Left renal pelvis (tissue), 4 donors: Measurements from ENCODE around the gene ULBP1. TPM values are rescaled to one million over a fixed set of nuclear protein-coding genes. Genes with fewer than 3 reads are reported as not detected.
"Not testable (repeated sequence)": the region's sequence is repeated elsewhere in the genome, so short reads cannot be mapped to it uniquely, and the experiment has no call there.

Experiments
- DNase-seq, 4 donors: peaks; one replicate each; pipeline ENCODE4 v3.0.0-alpha.2; 2013; ENCODE audit warnings: low read depth in 4 of 4, low spot score in 3 of 4
- polyA plus RNA-seq, 4 donors: library from polyadenylated mRNA; unstranded; fragments of 120-200 nt; gene quantifications; one replicate each; pipeline ENCODE4 v1.2.1, GENCODE V29; 2013; ENCODE audit not compliant: insufficient read length in 4 of 4

Gene ULBP1
- polyA plus RNA-seq, 4 donors = 0.76 to 2.0 (median 1.2) TPM

DNA sequence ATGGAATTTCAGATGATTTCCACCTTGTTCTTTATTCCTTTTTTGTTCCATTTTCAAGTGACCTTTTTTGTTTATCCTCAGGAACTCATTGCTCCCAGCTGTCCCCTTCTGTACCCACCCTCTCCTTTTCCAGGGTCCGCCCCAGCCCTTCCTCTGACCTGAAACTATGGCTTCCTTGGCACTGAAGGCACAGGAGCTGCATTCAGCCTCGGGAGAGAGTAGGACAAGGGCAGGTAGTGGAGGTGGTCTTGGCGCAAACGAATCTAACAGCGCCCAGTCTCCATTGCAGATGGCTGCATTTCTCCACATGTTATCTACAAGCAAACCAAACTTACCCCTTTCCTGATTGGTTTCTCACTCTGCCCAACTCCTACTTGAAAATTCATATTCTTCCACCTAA is 30.7 kb upstream of the ULBP1 start:
- no peak for DNase-seq

DNA sequence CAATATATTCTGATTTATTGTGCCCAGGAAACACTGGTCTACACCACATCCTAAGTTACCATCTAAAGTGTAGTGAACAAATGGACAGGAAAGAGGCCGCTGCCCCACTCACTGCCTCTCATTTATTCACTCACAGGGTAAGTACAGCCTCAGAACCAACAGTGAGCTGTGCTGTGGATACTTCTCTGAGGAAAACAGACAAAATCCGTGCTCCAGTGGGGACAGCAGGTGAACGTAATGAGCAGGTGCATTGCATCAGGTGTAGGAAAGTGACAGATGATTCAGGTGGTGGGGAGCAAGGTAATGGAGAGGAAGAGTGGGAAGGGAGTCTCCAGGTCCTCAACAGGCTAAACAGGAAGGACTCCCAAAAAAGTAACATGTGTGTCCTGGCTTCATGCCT is 30.3 kb upstream of the ULBP1 start:
- DNase-seq = no peak

DNA sequence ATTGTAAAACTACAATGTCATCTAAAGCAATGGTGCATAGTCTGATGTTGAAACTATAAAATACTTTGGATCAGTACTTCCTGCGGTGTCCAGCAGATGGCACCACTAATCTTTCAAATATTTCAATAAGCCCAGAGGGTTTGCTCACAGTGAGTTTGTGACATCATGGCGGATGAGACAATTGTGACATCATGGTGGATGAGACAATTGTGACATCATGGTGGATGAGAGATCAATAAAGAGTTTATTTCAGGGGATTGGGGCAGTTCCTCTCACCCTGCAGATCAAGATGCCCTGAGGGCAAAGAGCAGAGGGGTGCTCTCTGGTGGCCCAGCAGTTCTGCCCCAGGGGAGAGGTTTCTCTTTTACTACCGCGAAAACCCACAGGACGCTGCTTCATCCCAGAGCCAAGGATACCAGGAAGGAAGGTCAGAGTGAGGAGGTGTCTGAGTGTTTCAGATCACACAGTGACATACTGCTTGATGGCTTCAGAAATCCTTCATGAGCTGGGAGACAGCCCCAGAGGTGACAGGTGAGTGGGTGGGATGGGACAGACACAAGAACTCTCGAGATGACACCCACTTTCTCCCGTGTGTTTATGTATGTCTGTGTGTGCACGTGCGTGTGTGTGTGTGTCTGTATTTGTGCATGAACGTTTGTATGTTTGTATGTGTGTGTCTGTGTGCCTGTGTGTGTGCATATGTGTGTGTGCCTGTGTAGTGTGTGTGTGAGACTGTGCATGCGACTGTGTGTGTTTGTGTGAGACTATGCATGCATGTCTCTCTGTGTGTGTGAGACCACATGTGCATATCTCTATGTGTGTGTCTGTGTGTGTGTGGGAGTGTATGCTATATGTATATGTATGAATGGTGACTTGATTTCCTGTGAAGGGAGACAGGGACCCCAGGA is 29.2 kb upstream of the ULBP1 start:
- DNase-seq = peak in 1 of 4 donors; percentile 62

DNA sequence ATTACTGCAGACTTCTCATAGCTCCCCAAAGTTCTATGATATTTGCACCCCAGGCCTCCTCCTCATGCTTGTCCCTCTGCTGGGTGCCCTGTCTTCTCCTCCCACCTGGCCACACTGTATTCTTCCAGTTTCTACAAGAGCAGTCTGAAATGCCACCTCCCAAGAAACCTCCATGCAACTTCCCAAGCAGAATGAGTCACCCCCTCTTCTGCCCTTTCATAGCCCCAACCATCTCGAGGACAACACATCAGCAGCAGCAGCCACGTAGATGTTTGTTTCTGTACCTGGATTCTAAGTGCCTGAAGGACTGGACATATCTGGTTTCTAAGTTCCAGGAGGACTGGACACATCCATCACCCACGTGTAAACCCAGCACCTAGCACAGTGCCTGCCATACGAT is 28.5 kb upstream of the ULBP1 start:
- no peak for DNase-seq

DNA sequence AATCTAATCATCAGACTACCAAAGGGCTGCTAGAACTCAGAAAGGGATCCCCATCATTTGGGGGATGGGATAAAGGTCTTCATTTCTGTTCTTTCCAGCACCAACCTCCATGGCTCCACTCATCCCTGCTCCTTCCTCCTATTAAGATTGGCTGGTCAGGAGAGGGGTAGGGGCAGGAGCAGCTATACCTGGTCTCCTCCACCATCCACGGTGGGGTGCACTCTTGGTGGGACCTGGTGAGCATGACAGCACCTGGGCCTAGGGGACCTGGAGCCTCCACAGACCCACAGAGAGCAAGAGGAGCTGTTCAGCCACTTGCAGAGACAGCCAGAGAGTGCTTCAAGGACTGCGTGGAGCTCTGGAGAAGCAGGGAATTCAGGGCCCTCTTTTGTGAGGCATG is 28.1 kb upstream of the ULBP1 start:
- no peak for DNase-seq

DNA sequence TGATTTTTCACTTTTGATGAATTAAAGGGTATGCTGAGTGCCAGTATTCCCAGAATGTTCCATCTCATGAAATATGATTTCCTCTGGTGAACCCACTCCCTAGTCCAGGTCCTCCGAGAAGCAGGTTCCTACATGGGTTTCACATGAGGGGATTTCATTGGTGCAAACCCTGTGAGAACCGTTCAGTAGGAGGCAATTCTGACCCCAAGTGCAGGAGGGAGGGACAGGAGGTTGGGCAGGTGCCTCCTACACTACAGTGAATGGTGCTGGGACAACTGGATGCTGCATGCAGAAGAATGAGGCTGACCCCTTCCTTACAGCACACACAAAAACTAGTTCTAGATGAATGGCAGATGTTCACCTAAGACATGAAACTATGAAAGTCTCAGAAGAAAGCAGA is 27.0 kb upstream of the ULBP1 start:
- DNase-seq = no peak

DNA sequence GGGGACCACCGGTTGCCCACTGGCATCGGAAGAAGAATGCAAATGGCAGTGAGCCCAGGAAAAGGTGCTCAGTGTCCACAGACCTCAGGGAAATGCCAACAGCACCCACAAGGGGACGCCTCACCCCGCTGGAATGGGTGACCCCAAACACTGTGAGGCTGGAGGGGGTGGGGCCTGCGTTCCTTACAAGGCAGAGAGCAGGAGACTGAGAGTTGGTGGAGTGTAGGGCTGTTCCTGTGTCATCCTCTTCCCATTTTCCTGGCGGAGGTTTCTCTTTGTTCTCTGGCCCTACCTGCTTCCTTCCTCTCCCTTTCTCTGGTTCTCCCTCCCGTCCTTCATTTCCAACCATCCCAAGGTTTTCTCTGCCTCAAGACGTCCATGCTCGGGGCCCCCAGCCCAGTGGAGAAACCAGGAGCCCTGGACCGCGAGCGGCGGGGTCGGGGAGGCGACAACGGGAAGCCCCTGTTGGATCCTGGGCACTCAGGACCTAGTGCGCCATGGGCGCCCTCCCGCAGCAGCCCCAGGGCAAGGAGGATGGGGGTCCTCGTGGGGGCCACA is 25.7 kb upstream of the ULBP1 start:
- DNase-seq = not testable (repeated sequence)

DNA sequence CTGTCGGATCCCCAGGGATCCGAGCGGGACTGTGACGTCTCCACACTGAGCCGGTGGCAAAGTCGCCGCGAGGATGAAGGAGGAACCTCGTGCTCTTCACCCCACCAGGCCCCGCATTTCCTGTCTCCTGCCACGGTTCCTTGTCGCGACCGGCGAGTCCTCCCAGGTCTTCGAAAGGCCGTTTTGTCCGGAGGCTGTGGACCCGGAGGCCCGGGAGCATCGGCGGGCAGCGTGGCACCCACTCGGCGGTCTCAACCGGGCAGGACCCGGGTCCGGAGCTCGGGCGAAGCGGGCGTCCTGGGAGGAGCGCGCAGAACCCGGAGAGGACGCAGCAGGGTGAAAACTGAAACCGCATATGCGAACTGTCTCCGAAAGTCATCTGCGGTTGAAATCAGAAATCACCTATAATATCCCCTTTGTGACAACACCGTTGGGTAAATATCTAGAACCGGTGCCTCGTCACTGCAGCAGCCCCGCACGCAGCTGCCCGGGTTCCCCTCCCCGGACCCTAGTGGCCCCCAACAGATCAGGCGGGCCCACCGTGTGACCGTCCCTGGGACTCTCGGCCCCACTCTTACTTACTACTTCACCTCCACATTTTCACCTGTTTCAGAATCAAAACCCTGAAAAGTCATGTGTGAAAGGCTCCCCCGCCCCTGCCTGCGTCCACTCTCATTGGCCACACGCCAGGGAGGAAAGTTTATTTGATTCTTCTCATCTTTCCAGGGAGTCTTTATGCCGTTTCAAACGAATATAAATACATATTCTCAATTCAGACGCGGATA is 25.0 kb upstream of the ULBP1 start:
- DNase-seq = no peak

DNA sequence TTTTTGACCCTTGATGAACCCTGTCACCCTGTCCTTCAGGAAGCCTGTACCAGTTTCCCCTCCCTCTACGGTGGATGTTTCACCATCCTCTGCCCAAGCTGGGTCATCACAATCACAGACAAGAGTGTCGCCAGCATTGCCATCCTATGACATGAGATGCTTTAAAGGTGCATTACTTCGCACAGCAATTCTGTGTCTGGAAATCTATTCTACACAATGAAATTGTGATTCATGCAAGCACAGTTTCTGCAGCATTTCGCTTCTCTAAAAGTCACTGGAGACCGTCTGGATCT is 24.4 kb upstream of the ULBP1 start:
- DNase-seq = no peak

DNA sequence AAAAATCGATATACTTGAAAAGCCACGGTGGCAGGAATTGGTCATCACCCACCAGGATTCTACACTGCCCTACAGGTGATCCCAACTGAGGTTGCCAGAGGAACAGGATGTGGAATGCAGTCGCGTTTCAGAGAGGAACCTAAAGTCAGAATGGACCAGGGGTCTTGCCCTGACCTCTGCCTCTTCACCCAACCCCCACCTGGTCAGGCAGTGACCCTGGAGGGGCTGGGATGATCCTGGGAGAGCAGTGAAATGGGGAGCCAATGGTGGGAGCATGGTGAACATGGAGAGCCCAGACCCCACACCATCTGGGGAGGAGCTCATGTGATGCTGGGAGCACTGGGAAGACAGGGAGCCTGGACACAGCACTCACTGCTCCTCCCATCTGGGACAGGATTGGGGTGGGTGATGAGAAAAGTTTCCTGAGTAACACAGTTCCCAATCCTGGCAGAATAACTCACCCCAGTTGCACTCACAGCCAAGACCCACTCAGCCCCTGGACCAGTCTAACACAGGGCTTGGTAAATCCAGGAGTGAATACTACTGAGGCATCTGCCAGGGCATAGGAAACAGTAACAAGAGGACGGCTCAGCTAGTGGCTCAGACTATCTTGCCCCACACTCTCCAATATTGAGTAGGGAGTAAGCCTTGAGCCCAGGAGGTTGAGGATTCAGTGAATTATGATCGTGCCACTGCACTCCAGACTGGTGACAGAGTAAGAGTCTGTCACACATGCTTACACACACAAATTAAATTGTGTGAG is 23.7 kb upstream of the ULBP1 start:
- no peak for DNase-seq

DNA sequence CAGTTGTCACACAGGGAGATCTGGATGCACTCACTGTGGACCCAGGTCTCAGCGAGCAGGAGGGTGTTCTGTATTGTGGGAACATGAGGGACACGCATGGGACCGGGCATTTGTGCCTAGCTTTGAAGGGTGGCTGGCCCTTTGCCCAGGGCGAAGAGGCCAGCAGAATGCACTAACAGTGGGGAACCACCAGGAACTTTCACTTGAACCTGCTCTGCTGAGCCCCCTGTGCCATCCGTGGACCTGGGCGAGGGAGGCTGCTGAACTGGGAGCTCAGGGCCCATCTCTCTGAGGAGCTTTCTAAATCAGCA is 23.1 kb upstream of the ULBP1 start:
- no peak for DNase-seq

DNA sequence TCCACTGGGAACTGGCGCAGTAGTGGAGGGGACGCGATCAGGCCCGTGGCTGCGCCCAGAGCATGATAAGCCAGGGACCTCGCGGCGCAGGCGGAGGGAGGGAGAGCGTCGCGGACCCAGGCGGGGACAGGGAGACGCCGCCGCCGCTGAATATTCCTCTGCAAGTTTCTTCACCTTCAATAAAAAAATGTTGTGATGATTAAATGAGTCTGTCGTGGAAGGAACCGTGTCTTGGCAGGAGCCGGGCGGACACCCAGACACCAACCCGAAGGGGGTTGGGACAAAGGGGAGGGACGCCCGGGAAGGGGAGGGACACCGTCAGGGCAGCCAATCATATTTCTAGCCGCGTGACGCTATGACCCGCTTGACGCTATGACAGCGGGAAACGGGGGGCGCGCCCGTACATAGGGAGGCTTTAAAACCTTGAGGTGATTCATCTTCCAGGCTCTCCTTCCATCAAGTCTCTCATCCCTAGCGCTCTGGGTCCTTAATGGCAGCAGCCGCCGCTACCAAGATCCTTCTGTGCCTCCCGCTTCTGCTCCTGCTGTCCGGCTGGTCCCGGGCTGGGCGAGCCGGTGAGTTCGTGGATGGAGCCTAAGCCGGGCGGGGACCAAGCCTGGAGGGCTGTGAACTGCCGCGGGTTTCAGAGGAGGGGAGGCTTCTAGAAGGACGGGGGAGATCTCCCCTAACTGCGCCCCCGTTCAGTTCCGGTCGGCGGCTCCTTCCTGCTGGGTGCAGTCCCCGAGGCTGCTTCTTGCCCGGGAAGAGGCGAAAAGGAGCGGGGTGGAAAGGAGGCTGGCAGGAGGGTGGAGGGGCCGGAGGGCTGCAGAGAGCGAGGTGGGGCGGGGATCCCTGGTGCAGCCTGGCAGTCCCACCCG is 21.9 kb upstream of the ULBP1 start, which contains the start of gene ULBP2:
TSS of gene ULBP2 (plus strand) at position 432 of the 878 bp plus-strand sequence. CDS start at position 491, 59 bp downstream.
- DNase-seq = peak in 2 of 4 donors; percentile 59 to 67

DNA sequence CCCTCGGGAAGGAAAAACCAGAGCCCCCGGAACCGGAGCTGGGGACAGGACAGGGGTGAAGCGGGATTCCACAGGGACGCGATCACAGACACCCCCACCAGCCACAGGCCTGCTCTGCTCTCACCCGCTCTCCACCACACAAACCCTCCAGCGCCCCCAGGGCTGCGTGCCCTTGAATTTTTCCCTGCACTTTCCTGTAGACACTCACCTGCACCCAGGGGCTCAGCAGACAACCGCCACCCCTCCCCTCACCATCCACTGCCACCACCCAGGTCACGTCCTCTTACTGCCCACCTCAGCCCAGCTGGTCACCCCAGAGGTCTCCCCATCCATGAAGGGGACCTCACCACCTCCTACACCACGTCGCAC is 21.3 kb upstream of the ULBP1 start:
- no peak for DNase-seq

DNA sequence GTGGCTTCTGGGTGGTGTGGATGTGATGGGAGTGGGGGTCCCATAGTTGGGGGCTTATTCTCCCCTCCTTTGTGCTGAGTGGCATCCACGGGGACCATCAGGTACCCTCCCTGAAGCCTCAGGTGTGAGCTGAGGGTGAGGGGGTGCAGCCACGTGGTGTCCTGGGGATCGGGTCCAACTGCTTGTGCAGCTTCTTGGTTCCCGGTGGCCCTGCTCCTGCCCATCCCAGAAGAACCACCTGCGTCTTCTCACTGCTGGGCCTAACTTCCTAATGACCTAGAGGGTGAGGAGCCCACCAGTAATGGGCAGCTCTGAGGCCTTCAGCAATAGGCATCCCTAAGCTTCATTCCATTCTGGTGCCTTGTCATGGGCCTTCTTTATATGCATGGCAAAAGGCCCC is 20.4 kb upstream of the ULBP1 start:
- not testable (repeated sequence) for DNase-seq

DNA sequence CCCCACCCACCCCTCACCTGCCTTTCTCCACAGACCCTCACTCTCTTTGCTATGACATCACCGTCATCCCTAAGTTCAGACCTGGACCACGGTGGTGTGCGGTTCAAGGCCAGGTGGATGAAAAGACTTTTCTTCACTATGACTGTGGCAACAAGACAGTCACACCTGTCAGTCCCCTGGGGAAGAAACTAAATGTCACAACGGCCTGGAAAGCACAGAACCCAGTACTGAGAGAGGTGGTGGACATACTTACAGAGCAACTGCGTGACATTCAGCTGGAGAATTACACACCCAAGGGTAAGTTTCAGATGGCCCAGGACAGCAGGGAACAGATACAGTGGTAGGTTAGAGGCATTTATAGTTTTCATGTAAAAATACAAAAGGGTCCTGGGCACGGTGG is 18.5 kb upstream of the ULBP1 start:
- DNase-seq = not testable (repeated sequence)

DNA sequence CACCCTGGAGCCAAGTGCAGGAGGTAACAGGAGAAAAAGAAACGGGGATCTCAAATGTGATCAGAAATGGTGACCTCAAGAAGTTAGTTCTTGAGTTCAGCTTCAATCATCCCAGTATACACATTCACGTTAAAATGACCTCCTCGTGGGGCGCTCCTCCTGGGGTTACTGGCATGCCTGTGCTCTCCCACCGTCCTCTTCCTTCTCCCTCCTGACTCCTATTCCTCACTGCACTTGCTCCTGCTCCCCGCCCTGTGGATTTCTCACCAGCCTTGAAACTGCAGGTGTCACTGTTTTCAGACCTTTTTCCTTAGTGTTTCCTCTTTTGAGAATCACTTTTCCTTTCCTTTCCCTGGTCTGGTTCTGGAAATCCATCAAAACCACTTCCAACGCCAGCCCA is 17.1 kb upstream of the ULBP1 start:
- not testable (repeated sequence) for DNase-seq

DNA sequence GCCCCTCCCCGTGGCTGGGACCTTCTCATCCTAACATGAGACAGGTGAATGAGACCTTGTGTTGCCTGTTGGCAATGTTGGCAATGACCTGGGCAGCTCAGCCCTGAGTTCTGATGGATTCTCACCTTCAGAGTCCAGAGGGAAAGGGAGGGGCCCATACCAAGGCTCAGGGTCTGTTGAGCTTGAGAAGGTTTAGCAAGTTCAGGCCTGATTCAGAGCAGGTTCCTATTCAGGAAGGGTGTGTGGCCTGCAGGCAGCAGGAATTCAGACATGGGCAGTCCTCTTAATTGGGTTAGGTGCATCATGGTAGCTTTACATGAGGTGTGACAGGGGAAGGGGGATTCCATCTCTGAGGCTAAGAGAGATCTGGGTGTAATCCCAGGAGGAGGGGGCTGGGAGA is 16.2 kb upstream of the ULBP1 start:
- not testable (repeated sequence) for DNase-seq

DNA sequence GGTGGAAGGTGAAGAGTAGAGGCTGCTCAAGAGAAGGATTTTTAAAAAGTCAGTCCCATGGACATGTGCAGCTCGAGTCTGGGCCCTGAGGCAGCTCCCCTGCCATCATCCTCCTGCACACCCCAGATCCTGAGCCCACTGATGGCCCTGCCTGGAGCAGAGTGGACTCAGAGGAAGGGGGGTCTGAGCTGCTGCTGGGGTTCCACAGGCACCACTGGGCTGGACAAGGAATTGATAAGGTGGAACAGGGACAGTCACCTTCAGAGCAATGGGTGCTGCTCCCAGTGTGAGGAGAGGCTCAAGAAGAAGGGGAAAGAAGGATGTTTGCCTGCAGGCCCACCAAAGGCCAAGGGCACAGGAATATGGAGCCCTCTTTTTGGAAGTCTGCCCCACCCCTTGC is 15.7 kb upstream of the ULBP1 start:
- no peak for DNase-seq

DNA sequence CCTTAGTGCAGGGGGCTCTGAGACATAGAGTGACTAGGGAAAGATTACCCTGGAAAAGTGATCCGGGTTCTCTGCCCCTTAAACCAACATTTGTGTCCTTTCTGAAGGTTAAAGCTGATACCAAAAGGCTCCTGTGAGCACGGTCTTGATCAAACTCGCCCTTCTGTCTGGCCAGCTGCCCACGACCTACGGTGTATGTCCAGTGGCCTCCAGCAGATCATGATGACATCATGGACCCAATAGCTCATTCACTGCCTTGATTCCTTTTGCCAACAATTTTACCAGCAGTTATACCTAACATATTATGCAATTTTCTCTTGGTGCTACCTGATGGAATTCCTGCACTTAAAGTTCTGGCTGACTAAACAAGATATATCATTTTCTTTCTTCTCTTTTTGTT is 15.1 kb upstream of the ULBP1 start:
- no peak for DNase-seq

DNA sequence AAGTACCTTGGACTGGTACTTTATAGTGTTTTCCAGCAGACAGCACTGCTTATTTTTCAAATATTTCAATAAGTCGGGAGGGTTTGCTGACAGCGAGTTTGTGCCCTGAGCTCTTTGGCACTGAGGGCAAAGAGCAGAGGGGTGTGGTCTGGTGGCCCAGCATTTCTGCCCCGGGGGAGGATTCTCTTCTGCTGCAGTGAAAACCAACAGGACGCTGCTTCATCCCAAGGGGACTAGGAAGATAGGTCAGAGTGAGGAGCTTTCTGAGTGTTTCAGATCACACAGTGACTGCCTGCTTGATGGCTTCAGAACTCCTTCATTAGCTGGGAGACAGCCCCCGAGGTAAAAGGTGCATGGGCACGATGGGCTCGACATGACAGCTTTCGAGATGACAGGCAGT is 13.3 kb upstream of the ULBP1 start:
- no peak for DNase-seq
